K562 (cell line): ENCODE measurements around the gene NOP58. TPM values are rescaled to one million over a fixed set of nuclear protein-coding genes. Genes with fewer than 3 reads are reported as not detected.
A peak's percentile ranks its signal among the peaks of the same experiment; 100 is the strongest.

Source experiments
- ARID1B ChIP-seq: fragments of 450-650 bp; IDR thresholded peaks from 2 replicates; pipeline ENCODE4 v1.6.1; 2016; ENCODE audit warnings: antibody characterized with exemption, mild to moderate bottlenecking, inconsistent platforms
- ATF1 ChIP-seq, 2 experiments: fragments of 450-650 bp in 1 of 2; IDR thresholded peaks; 2 replicates each; pipeline ENCODE4 v1.6.1; 2016; ENCODE audit warnings: missing compliant biosample characterization in 1 of 2, missing genetic modification characterization in 1 of 2
- C11orf30 ChIP-seq: fragments of 450-650 bp; IDR thresholded peaks from 2 replicates; pipeline ENCODE4 v1.6.1; 2016; ENCODE audit warnings: low read depth, mild to moderate bottlenecking
- CBX3 ChIP-seq, 2 experiments: IDR thresholded peaks; 1 replicate in 1 of 2; 2 replicates in 1 of 2; pipeline ENCODE4 v1.6.1; 2012; ENCODE audit warnings: inconsistent platforms in 2 of 2, low read length in 2 of 2, borderline replicate concordance in 1 of 2, control low read depth in 1 of 2
- HSF4 ChIP-seq: fragments of 250-450 bp; sonication (Bioruptor Pico); IDR thresholded peaks from 2 replicates; pipeline ENCODE4 v2.1.2; 2022; ENCODE audit warnings: mild to moderate bottlenecking, moderate library complexity, borderline replicate concordance
- PTRF ChIP-seq: fragments of 450-650 bp; IDR thresholded peaks from 2 replicates; pipeline ENCODE4 v1.6.1; 2016; ENCODE audit warnings: mild to moderate bottlenecking, missing genetic modification characterization, missing compliant biosample characterization
- RBM15 ChIP-seq: fragments of 200-400 bp; formaldehyde crosslinking; IDR thresholded peaks from 2 replicates; pipeline ENCODE4 v1.6.1; 2018; ENCODE audit warnings: mild to moderate bottlenecking, low read length, moderate library complexity; ENCODE audit not compliant: insufficient read depth
- TOE1 ChIP-seq, 2 experiments: fragments of 450-650 bp in 1 of 2; sonication (generic) in 1 of 2; formaldehyde crosslinking in 1 of 2; IDR thresholded peaks; 2 replicates each; pipeline versions ENCODE4 v1.7.1 to v1.8.0; 2016 to 2022; ENCODE audit warnings: borderline replicate concordance in 2 of 2, mild to moderate bottlenecking in 2 of 2, antibody characterized with exemption in 1 of 2, inconsistent platforms in 1 of 2, low read depth in 1 of 2, missing genetic modification reagents in 1 of 2, moderate library complexity in 1 of 2
- YY1 ChIP-seq, 3 experiments: IDR thresholded peaks; 2 replicates each; pipeline ENCODE4 v1.6.1; 2011; ENCODE audit warnings: low read length in 2 of 3, mild to moderate bottlenecking in 2 of 3, moderate library complexity in 2 of 3, borderline replicate concordance in 1 of 3, control low read depth in 1 of 3, low read depth in 1 of 3; ENCODE audit not compliant: insufficient read depth in 3 of 3, insufficient replicate concordance in 2 of 3, control insufficient read depth in 1 of 3, insufficient read length in 1 of 3; ENCODE audit errors: extremely low read depth in 1 of 3
- ZBTB8A ChIP-seq: fragments of 450-650 bp; IDR thresholded peaks from 2 replicates; pipeline ENCODE4 v1.6.1; 2018; ENCODE audit warnings: mild to moderate bottlenecking, moderate library complexity; ENCODE audit not compliant: partially characterized antibody
- ZNF436 ChIP-seq: fragments of 250-450, 450-650 bp; sonication (Bioruptor Pico); formaldehyde crosslinking; IDR thresholded peaks from 2 replicates; pipeline ENCODE4 v1.7.0; 2020; ENCODE audit warnings: mild to moderate bottlenecking
- ZNF586 ChIP-seq: fragments of 450-650 bp; formaldehyde crosslinking; conservative IDR thresholded peaks from 2 replicates; pipeline ENCODE4 v1.4.0; 2020; ENCODE audit warnings: mild to moderate bottlenecking, moderate library complexity
- ZNF695 ChIP-seq: fragments of 450-650 bp; formaldehyde crosslinking; IDR thresholded peaks from 2 replicates; pipeline ENCODE4 v1.4.0; 2020; ENCODE audit warnings: mild to moderate bottlenecking, moderate library complexity
- ZZZ3 ChIP-seq: fragments of 450-650 bp; IDR thresholded peaks from 2 replicates; pipeline ENCODE4 v1.6.1; 2016; ENCODE audit warnings: antibody characterized with exemption, mild to moderate bottlenecking, moderate library complexity
- polyA plus RNA-seq, 8 experiments: library from polyadenylated mRNA; depleted of rRNA in 4 of 8; stranded (reverse) in 5 of 8; unstranded in 3 of 8; fragments of >200 nt; fragmentation: Nextera tagmentation in 2 of 8; fragmentation: Illumina TruSeq in 1 of 8; extraction: Ambion mirVana in 2 of 8; extraction: Trizol in 1 of 8; gene quantifications; 2 replicates each; pipeline versions ENCODE4 v1.2.1 to v1.2.3, GENCODE V29; 2011 to 2014; ENCODE audit warnings: inconsistent platforms in 1 of 8, missing spikeins in 1 of 8
- total RNA-seq, 7 experiments: library from RNA; depleted of rRNA in 6 of 7; stranded (reverse); fragments of >200 nt in 6 of 7; fragmentation: Illumina TruSeq in 2 of 7; extraction: Trizol in 2 of 7; gene quantifications; 2 replicates each; pipeline versions ENCODE4 v1.2.1 to v1.2.3, GENCODE V29; 2011 to 2021; ENCODE audit warnings: low replicate concordance in 1 of 7
- TF ChIP-seq, protein P1 (sequence below): fragments of 450-650 bp; formaldehyde crosslinking; IDR thresholded peaks from 2 replicates; pipeline ENCODE4 v1.4.0; 2020; ENCODE audit warnings: mild to moderate bottlenecking, moderate library complexity
- TF ChIP-seq, protein P2 (sequence below): fragments of 450-650 bp; IDR thresholded peaks from 2 replicates; pipeline ENCODE4 v1.6.1; 2016; ENCODE audit warnings: missing biosample characterization, missing genetic modification characterization
- TF ChIP-seq, protein P3 (sequence below): sonication (generic); formaldehyde crosslinking; IDR thresholded peaks from 2 replicates; pipeline ENCODE4 v1.8.0; 2022; ENCODE audit warnings: missing genetic modification reagents, mild to moderate bottlenecking, borderline replicate concordance
- TF ChIP-seq, protein P4 (sequence below): sonication (generic); formaldehyde crosslinking; IDR thresholded peaks from 2 replicates; pipeline ENCODE4 v1.8.0; 2022; ENCODE audit warnings: missing genetic modification reagents, mild to moderate bottlenecking, moderate library complexity, borderline replicate concordance
- TF ChIP-seq, protein P5 (sequence below), 3 experiments: IDR thresholded peaks in 2 of 3; conservative IDR thresholded peaks in 1 of 3; 2 replicates each; pipeline ENCODE4 v1.5.1; 2011 to 2012; ENCODE audit warnings: low read length in 3 of 3, mild to moderate bottlenecking in 3 of 3, control low read depth in 2 of 3, improper control_type of control experiment in 1 of 3, inconsistent platforms in 1 of 3, low read depth in 1 of 3, mixed read lengths in 1 of 3, moderate library complexity in 1 of 3; ENCODE audit not compliant: insufficient read depth in 2 of 3

The NOP58 gene
- total and polyA plus RNA-seq, 9 of the 15 experiments (the other 6 are each of a cell fraction or from before 2014, with no cell fraction given), result 132 to 332 (median 208) TPM

DNA sequence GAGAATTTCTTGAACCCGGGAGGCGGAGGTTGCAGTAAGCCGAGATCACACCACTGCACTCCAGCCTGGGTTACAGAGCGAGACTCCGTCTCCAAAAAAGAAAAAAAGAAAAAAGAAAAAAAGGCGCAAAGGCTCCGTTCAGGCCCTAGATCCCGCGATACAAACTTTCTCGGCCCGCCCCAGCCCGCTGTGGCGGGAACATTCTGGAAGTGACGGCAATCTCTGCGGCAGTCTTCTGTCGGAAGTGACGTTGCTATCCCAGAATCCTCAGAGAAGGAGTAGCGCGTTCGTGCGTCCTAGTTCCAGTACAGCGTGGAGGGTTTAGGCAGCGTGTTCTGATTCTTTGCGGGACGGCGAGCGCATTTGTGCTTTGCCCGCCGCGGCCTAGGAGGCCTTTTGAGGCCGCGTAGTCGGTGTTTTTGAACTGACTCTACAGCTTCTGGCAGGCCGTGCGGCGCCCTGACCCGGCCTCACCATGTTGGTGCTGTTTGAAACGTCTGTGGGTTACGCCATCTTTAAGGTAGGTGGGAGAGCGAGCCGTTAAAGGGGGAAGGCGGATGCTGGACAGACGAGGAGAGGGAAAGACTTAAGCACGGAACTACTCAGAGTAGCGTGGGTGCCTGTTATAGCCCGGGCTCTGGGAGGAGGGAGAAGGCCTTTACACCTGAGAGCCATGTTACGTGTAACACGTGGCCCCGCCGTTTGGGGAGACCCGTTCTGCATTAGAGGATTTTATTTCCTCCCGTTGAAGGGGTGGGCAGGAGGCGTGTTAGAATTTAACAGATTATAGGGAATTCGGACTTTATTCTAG is at the start of gene NOP58 (continued):
- TF ChIP-seq, protein P1, sequence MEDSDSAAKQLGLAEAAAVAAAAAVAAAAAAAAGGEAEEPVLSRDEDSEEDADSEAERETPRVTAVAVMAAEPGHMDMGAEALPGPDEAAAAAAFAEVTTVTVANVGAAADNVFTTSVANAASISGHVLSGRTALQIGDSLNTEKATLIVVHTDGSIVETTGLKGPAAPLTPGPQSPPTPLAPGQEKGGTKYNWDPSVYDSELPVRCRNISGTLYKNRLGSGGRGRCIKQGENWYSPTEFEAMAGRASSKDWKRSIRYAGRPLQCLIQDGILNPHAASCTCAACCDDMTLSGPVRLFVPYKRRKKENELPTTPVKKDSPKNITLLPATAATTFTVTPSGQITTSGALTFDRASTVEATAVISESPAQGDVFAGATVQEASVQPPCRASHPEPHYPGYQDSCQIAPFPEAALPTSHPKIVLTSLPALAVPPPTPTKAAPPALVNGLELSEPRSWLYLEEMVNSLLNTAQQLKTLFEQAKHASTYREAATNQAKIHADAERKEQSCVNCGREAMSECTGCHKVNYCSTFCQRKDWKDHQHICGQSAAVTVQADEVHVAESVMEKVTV (CRISPR knock-in tag), result no peak
- TF ChIP-seq HSF4 (CRISPR knock-in tag) (no peak), RBM15 (no peak), TOE1 (IDR thresholded peaks at IDR 0.05; ENCODE audit: borderline replicate concordance) (no peak), TOE1 (CRISPR knock-in tag; IDR thresholded peaks at IDR 0.05; ENCODE audit: borderline replicate concordance, low read depth) (no peak), CBX3 (IDR thresholded peaks at IDR 0.05; ENCODE audit: borderline replicate concordance in 1 of 2, low read length in 2 of 2) (no peak), ZNF695 (no peak), ZZZ3 (peak; percentile 91), C11orf30 (peak; percentile 80), PTRF (tag) (no peak), ZNF436 (CRISPR knock-in tag) (no peak), ZBTB8A (no peak), ATF1 (CRISPR knock-in tag; IDR thresholded peaks at IDR 0.05) (no peak), ATF1 (tag; IDR thresholded peaks at IDR 0.05) (peak; percentile 95), YY1 (IDR thresholded peaks at IDR 0.05; ENCODE audit: borderline replicate concordance in 1 of 3, control insufficient read depth in 1 of 3, extremely low read depth in 1 of 3, insufficient read depth in 3 of 3, insufficient read length in 1 of 3, insufficient replicate concordance in 2 of 3, low read depth in 1 of 3, low read length in 2 of 3) (peak; percentile 50 to 84 (median 79)), ZNF586 (CRISPR knock-in tag) (no peak), ARID1B (no peak)
- TF ChIP-seq, protein P2, sequence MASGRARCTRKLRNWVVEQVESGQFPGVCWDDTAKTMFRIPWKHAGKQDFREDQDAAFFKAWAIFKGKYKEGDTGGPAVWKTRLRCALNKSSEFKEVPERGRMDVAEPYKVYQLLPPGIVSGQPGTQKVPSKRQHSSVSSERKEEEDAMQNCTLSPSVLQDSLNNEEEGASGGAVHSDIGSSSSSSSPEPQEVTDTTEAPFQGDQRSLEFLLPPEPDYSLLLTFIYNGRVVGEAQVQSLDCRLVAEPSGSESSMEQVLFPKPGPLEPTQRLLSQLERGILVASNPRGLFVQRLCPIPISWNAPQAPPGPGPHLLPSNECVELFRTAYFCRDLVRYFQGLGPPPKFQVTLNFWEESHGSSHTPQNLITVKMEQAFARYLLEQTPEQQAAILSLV (tag), result no peak
- TF ChIP-seq, protein P3, sequence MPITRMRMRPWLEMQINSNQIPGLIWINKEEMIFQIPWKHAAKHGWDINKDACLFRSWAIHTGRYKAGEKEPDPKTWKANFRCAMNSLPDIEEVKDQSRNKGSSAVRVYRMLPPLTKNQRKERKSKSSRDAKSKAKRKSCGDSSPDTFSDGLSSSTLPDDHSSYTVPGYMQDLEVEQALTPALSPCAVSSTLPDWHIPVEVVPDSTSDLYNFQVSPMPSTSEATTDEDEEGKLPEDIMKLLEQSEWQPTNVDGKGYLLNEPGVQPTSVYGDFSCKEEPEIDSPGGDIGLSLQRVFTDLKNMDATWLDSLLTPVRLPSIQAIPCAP (CRISPR knock-in tag), result no peak
- TF ChIP-seq, protein P4, sequence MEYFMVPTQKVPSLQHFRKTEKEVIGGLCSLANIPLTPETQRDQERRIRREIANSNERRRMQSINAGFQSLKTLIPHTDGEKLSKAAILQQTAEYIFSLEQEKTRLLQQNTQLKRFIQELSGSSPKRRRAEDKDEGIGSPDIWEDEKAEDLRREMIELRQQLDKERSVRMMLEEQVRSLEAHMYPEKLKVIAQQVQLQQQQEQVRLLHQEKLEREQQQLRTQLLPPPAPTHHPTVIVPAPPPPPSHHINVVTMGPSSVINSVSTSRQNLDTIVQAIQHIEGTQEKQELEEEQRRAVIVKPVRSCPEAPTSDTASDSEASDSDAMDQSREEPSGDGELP (CRISPR knock-in tag), result peak; percentile 55; the same call in 1 of the 2 replicates
- TF ChIP-seq, protein P5, sequence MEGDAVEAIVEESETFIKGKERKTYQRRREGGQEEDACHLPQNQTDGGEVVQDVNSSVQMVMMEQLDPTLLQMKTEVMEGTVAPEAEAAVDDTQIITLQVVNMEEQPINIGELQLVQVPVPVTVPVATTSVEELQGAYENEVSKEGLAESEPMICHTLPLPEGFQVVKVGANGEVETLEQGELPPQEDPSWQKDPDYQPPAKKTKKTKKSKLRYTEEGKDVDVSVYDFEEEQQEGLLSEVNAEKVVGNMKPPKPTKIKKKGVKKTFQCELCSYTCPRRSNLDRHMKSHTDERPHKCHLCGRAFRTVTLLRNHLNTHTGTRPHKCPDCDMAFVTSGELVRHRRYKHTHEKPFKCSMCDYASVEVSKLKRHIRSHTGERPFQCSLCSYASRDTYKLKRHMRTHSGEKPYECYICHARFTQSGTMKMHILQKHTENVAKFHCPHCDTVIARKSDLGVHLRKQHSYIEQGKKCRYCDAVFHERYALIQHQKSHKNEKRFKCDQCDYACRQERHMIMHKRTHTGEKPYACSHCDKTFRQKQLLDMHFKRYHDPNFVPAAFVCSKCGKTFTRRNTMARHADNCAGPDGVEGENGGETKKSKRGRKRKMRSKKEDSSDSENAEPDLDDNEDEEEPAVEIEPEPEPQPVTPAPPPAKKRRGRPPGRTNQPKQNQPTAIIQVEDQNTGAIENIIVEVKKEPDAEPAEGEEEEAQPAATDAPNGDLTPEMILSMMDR (IDR thresholded peaks at IDR 0.05 in 2 of 3, conservative IDR thresholded peaks at IDR 0.05 in 1 of 3; ENCODE audit: insufficient read depth in 2 of 3, low read depth in 1 of 3, low read length in 3 of 3), result no peak
